Superior temporal gyrus (tissue), 1 donor: ENCODE measurements around the gene LANCL2.
"Not testable (repeated sequence)": the region's sequence is repeated elsewhere in the genome, so short reads cannot be mapped to it uniquely, and the experiment has no call there.

Experiments
- DNase-seq: peaks from one replicate; pipeline ENCODE4 v3.0.0-alpha.2; 2016; ENCODE audit errors: extremely low spot score

The LANCL2 gene

GRCh38 chr7:55469721-55470120 lies 104.6 kb downstream of the LANCL2 start:
- no peak for DNase-seq

DNA sequence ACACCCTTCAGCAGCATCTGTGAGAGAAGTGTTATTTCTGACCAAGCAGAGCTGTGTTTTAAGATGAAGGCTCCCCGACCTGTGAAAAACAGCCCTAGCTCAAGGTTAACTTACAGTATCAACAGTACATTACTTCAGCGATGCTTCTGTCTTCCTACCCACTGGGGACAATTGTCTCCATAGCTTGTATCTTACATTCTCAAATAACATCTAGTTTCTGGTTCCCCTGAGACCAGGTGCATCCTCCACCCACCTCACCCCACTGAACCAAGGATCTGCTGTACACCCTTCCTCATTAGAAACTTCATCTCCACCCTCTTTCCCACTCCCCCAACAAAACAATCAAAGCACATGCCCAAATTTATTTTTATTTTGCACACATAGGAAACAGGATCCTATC lies 105.1 kb downstream of the LANCL2 start:
- no peak for DNase-seq

DNA sequence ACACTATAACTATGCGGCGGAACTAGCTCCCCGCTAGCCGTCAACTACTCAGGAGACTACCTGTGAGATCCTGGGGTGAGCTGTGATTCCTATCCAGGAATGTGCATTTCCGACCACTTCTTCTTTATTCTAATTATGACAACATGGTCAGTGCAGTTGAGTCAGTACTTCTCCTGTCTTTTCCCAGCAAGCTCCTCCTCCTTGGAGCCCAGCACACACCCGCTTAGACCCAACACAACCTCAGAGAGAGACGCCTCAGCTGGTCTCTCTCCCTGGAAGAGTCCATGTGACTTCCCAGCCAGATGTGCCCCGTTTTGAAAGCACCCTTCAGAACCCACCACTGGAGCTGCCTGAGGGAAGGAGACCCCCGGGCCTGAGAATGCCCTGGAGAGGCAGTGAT lies 106.5 kb downstream of the LANCL2 start:
- DNase-seq, result not testable (repeated sequence)

DNA sequence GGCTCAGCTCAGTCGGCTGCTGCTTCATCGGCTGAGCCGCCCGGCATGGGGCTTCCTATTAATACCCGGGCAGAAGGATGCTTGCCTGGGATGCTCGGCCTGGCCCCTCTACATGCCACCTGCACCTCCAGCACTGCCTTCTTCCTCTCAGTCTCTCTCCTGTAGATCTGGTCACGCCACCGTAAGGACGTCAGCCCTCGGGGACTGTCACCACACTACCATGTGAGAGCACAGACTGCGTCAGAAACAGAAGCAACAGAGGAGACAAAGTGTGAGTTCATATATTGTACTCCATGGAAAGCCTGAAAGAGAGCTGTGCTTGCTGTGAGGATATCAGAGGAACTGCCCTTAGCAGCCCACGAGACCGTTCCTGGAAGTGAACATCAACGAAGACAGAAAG lies 107.3 kb downstream of the LANCL2 start:
- DNase-seq, result not testable (repeated sequence)

DNA sequence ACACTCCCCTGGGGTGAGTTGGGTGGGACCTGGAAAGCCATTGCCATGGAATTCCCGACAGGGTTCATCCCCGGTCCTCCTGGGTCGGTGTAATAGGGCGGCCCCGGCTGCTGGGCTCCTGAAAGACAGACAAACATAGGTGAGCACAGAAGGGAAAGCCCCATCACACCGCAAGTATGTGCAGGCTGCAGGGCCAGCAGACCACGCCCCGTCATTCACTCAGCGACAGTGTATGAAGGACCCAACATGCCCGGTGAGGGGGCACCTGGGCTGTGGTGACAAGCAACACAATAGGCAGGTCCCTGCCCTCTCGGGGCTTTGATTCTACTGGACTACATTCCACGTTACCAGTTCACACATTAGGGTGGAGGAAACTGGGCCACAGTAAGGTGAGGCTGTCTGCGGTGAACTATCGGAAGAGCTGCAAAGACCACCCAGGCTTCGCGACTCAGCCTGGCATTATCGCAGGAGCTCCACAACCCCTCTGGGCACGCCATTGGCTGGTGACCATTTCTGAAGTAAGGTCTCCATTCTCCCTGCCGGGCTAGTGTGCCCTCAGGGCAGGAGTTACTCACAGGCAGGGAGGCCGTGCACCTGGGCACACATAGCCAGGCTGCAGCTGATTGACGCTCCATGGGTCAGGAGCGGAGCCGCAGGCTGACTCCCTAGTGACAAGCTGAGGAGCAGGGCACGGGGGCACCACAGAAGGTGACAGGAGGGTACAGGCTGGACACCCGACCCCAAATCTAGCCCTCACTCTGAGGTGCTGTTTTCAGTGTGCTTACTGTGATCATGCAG lies 108.0 kb downstream of the LANCL2 start:
- DNase-seq, result no peak

- no peak for DNase-seq
Measured at GRCh38 chr7:55473932-55474331, 108.8 kb downstream of the LANCL2 start.

DNA sequence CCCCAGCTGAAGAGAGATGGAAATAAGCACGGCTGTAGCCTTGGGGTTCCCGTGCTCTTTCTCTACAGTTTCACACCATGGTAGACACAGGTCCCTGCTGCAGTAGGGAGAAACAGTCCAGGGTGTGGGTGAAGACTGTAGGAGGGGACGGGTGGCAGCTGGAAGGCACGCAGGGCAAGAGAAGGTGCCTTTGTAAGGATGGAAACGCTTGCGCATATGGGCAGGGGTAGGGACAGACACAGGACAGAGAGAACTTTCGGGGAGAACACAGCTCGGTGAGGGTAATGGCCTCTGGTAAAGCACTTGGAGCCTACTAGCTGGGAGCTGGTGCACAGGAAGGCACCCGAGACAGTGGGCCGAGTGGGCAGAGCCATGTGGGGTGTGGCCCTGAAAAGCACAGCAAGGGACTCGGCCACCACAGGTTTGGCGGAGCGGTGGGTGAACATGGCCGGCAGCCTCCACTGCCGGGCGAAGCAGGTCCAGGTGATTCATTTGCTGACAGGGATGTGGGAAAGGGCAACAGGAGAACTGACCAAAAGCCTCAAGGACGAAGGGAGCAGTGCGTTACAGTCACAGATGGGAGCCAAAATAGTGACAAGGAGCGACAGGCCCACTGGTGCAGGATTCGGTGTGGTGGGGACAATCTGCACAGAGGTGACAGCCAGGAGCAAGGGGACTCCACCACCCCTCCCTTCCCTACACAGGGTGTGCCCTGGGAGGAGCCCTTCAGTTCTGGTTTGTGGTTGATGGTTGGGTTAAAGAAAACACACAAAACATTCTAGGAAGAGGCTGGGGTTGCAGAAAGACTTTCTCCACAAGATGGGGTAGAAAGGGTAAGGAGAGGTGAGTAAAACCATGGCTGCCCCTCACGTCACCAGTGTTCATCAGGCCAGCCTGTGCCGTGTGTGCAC lies 110.1 kb downstream of the LANCL2 start:
- DNase-seq, result no peak

GRCh38 chr7:55475855-55476803 lies 111.0 kb downstream of the LANCL2 start:
- no peak for DNase-seq

DNA sequence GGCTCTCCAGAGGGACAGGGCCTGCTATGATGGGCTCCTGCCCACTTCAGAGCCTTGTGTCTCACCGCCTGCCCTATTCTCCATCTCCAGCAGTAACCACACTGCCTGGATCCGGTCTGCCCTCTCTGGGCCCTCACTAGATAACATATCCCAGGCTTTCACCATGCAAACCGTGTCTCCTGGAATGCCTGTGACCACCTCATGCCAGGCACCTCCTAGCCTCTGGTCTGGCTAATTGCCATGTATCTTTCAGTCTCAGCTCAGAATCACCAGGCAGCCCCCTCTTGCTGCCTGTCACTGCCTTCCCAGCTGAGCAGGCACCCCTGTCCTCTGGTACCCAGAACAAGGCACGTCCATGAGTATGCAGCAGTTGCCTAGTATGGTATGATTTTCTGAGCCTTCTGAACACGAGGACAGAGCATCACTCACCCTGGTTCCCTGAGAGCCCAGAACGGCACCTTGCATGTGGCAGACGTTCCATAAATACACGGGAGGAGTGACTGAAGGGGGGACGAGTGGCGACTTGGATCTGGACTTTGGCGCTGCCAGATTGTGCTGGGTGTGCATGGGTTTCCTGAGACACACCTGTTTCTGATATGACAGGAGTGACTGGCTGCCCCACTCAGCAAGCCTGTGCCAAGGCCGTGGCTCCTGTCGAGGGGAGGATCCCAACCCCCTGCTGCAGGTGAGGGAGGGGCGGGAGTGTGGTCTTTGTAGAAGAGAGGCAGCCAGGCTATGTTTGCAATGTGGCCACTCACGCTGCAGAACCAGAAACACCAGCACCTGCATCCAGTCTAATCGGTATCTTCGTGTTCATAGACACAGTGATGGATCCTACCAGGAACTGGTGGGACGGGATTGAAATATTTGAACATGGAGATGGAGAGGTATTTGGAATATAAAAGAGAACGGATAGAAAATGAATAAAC lies 112.0 kb downstream of the LANCL2 start:
- DNase-seq, result no peak

- DNase-seq, result no peak
Measured at GRCh38 chr7:55477781-55478374, 112.7 kb downstream of the LANCL2 start.

GRCh38 chr7:55478700-55479099 lies 113.6 kb downstream of the LANCL2 start:
- DNase-seq, result no peak

GRCh38 chr7:55481155-55481554 lies 116.0 kb downstream of the LANCL2 start:
- no peak for DNase-seq

DNA sequence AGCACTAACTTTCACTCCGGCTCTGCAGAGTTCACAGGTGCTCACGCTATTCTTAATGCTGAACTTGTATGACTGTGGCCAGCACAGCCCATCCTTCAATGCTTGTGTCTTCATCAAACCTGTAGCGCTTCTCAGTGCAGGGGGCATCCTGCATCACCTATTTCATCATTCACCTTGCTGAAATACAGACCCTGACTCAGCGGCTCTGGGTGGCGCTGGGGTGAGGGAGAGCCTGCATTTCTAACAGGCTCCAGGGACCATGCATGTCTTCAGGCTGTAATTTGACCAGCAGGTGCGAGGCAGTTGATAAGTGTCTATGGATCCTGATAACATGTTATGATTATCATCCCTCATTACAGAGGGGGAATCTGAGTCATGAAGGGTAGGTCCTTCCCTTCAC lies 117.9 kb downstream of the LANCL2 start:
- DNase-seq, result no peak
